ENCODE data around the gene CCDC3. TPM values are rescaled to one million over a fixed set of nuclear protein-coding genes. Genes with fewer than 3 reads are reported as not detected.

Gene CCDC3
- total RNA-seq, 6 experiments from 2014 or later: 0.05 to 0.09 (median 0.07) TPM; not detected in 2

- TF ChIP-seq, protein P1, sequence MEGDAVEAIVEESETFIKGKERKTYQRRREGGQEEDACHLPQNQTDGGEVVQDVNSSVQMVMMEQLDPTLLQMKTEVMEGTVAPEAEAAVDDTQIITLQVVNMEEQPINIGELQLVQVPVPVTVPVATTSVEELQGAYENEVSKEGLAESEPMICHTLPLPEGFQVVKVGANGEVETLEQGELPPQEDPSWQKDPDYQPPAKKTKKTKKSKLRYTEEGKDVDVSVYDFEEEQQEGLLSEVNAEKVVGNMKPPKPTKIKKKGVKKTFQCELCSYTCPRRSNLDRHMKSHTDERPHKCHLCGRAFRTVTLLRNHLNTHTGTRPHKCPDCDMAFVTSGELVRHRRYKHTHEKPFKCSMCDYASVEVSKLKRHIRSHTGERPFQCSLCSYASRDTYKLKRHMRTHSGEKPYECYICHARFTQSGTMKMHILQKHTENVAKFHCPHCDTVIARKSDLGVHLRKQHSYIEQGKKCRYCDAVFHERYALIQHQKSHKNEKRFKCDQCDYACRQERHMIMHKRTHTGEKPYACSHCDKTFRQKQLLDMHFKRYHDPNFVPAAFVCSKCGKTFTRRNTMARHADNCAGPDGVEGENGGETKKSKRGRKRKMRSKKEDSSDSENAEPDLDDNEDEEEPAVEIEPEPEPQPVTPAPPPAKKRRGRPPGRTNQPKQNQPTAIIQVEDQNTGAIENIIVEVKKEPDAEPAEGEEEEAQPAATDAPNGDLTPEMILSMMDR (IDR thresholded peaks at IDR 0.05): no peak
- Mint-ChIP-seq H3K4me3 (no peak overlapping the region), H3K27ac (no peak overlapping the region), H3K4me1 (ENCODE audit: low read depth) (no peaks in the 10 kb centered on the region), H3K9me3 (peaks cover 5% of the 10 kb centered on the region; the same call in 1 of the 2 replicates), H3K36me3 (ENCODE audit: low read depth) (no peaks in the 10 kb centered on the region), H3K27me3 (ENCODE audit: insufficient read depth) (peaks cover 1% of the 10 kb centered on the region; the same call in 1 of the 2 replicates)
- no peak for DNase-seq
Observed at GRCh38 chr10:13016886-13017285, 15.4 kb upstream of the CCDC3 start.

DNA sequence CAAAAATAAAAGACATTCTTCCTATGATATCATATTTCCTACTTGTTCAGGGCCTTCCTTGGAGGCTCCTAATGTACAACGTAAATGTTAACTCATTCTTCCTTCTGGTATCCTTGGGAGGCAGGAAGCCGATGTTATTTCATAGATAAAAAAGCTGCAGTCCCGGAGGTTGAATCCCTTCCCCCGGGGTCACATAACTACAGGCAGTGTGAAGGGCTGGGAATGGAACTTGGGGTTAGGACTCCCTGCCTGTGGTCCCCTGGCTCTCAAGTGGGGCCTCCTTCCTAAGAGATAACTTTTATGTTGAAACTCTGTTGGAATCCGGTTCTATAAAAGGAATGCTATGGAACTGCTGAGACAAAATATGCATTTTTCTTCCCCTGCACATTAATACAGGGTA, 14.9 kb upstream of the CCDC3 start:
- Mint-ChIP-seq H3K27ac (no peak overlapping the region), H3K4me3 (no peak overlapping the region), H3K36me3 (ENCODE audit: low read depth) (no peaks in the 10 kb centered on the region), H3K4me1 (ENCODE audit: low read depth) (no peaks in the 10 kb centered on the region), H3K27me3 (ENCODE audit: insufficient read depth) (peaks cover 1% of the 10 kb centered on the region; the same call in 1 of the 2 replicates), H3K9me3 (peaks cover 5% of the 10 kb centered on the region; the same call in 1 of the 2 replicates)
- no peak for DNase-seq
- TF ChIP-seq, protein P1 (IDR thresholded peaks at IDR 0.05): no peak

GRCh38 chr10:13006037-13006436, 4.5 kb upstream of the CCDC3 start:
- no peaks in the 10 kb centered on the region; the same call in 1 of the 2 replicates for H3K27me3 Mint-ChIP-seq (ENCODE audit: insufficient read depth)
- no peaks in the 10 kb centered on the region for H3K4me1 Mint-ChIP-seq (ENCODE audit: low read depth)
- TF ChIP-seq, protein P1 (IDR thresholded peaks at IDR 0.05): no peak
- no peak overlapping the region for H3K27ac Mint-ChIP-seq
- no peaks in the 10 kb centered on the region; the same call in none of the 2 replicates for H3K9me3 Mint-ChIP-seq
- H3K4me3 Mint-ChIP-seq: no peak overlapping the region
- H3K36me3 Mint-ChIP-seq (ENCODE audit: low read depth): no peaks in the 10 kb centered on the region
- DNase-seq: no peak

DNA sequence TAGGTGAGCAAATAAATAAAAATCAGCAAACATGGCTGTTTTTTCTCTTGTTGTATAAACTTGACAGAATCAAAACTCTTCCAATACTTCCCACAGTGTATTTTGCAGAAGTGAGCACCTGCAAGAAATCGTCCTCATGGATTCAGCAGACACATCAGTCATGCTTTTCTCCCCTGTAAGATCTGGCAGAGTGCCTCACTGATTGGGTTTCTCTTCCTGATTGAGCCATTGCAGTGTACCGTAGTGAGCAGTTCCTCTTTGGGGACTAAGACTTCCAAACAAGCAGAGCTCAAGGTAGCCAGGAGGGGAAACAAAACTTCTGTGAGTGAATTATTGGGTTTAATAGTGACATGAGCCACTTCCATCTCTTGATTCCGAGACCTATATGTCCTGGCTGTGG, 2.2 kb upstream of the CCDC3 start:
- no peak overlapping the region for H3K4me3 Mint-ChIP-seq
- TF ChIP-seq, protein P1 (IDR thresholded peaks at IDR 0.05): no peak
- no peak for DNase-seq
- H3K27ac Mint-ChIP-seq: no peak overlapping the region
- H3K27me3 Mint-ChIP-seq (ENCODE audit: insufficient read depth): peaks cover 8% of the 10 kb centered on the region; the same call in 1 of the 2 replicates
- H3K36me3 Mint-ChIP-seq (ENCODE audit: low read depth): no peaks in the 10 kb centered on the region
- H3K4me1 Mint-ChIP-seq (ENCODE audit: low read depth): no peaks in the 10 kb centered on the region
- H3K9me3 Mint-ChIP-seq: no peaks in the 10 kb centered on the region; the same call in none of the 2 replicates

DNA sequence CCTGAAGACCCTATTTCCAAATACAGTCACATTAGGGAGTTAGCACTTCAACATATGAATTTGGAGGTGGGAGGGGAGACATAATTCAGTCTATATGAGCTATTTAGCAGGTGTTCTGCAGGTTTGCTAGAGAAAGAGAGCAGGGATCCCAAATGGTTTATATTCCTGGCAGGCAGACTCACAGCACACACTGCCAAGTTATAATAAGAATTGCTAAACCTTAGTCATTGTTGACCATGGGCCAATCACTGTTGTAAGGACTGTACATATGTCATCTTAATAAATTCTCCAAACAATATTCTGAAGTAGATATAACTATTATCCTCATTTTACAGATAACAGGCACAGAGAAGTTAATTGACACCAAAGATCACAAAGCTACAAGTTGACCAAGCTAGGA, 1.5 kb upstream of the CCDC3 start:
- H3K4me3 Mint-ChIP-seq: no peak overlapping the region
- no peak for DNase-seq
- no peak overlapping the region for H3K27ac Mint-ChIP-seq
- no peaks in the 10 kb centered on the region for H3K4me1 Mint-ChIP-seq (ENCODE audit: low read depth)
- H3K36me3 Mint-ChIP-seq (ENCODE audit: low read depth): no peaks in the 10 kb centered on the region
- peaks cover 3% of the 10 kb centered on the region for H3K9me3 Mint-ChIP-seq
- TF ChIP-seq, protein P1 (IDR thresholded peaks at IDR 0.05): no peak
- H3K27me3 Mint-ChIP-seq (ENCODE audit: insufficient read depth): peaks cover 15% of the 10 kb centered on the region

- no peaks in the 10 kb centered on the region for H3K36me3 Mint-ChIP-seq (ENCODE audit: low read depth)
- H3K27me3 Mint-ChIP-seq (ENCODE audit: insufficient read depth): peaks cover 15% of the 10 kb centered on the region
- DNase-seq: no peak
- no peaks in the 10 kb centered on the region for H3K4me1 Mint-ChIP-seq (ENCODE audit: low read depth)
- peaks cover 9% of the 10 kb centered on the region; the same call in 1 of the 2 replicates for H3K9me3 Mint-ChIP-seq
- no peak overlapping the region for H3K27ac Mint-ChIP-seq
- H3K4me3 Mint-ChIP-seq: no peak overlapping the region
- TF ChIP-seq, protein P1 (IDR thresholded peaks at IDR 0.05): no peak
Observed at GRCh38 chr10:13001887-13002212, 337 bp upstream of the CCDC3 start.
